Mesenchymal stem cell (in vitro differentiated cells and primary cell): ENCODE results near the gene ZFYVE21. TPM values are rescaled to one million over a fixed set of nuclear protein-coding genes. Genes with fewer than 3 reads are reported as not detected.
"Not testable (repeated sequence)": the region's sequence is repeated elsewhere in the genome, so short reads cannot be mapped to it uniquely, and the experiment has no call there.

Experiments used
- DNase-seq: peaks from one replicate; pipeline ENCODE4 v3.0.0-alpha.2; 2013
- H2AFZ ChIP-seq: one replicate; pipeline ENCODE4 v1.6.1; 2013; ENCODE audit warnings: low read depth, mild to moderate bottlenecking, control low read depth, inconsistent platforms, low read length, moderate library complexity
- H2AK5ac ChIP-seq: 2 replicates; pipeline ENCODE4 v1.6.1; 2013; ENCODE audit warnings: low read length, moderate library complexity, mild to moderate bottlenecking, inconsistent platforms; ENCODE audit not compliant: severe bottlenecking
- H2BK120ac ChIP-seq: one replicate; pipeline ENCODE4 v1.6.1; 2013; ENCODE audit warnings: low read depth, mild to moderate bottlenecking, inconsistent platforms, low read length, moderate library complexity
- H2BK12ac ChIP-seq, 2 experiments: one replicate each; pipeline ENCODE4 v1.6.1; 2013; ENCODE audit warnings: inconsistent platforms in 2 of 2, low read length in 2 of 2, mild to moderate bottlenecking in 2 of 2, moderate library complexity in 2 of 2, control low read depth in 1 of 2
- H2BK15ac ChIP-seq: one replicate; pipeline ENCODE4 v1.6.1; 2013; ENCODE audit warnings: mild to moderate bottlenecking, low read depth, inconsistent platforms; ENCODE audit not compliant: poor library complexity, severe bottlenecking
- H2BK5ac ChIP-seq: 2 replicates; pipeline ENCODE4 v1.6.1; 2013; ENCODE audit warnings: low read depth, mild to moderate bottlenecking, low read length, control low read depth, inconsistent platforms; ENCODE audit not compliant: poor library complexity, severe bottlenecking
- H3K14ac ChIP-seq, 2 experiments: one replicate each; pipeline ENCODE4 v1.6.1; 2013; ENCODE audit warnings: inconsistent platforms in 2 of 2, low read length in 2 of 2, control low read depth in 1 of 2, mild to moderate bottlenecking in 1 of 2, moderate library complexity in 1 of 2
- H3K18ac ChIP-seq, 2 experiments: one replicate each; pipeline ENCODE4 v1.6.1; 2013; ENCODE audit warnings: inconsistent platforms in 2 of 2, low read length in 2 of 2, control low read depth in 1 of 2, low read depth in 1 of 2, mild to moderate bottlenecking in 1 of 2
- H3K23ac ChIP-seq, 2 experiments: one replicate each; pipeline ENCODE4 v1.6.1; 2013; ENCODE audit warnings: inconsistent platforms in 2 of 2, low read length in 2 of 2, mild to moderate bottlenecking in 2 of 2, moderate library complexity in 2 of 2, control low read depth in 1 of 2
- H3K27ac ChIP-seq: 2 replicates; pipeline ENCODE4 v1.5.1; 2013; ENCODE audit warnings: mild to moderate bottlenecking, moderate library complexity, low read length, control low read depth, inconsistent platforms; ENCODE audit not compliant: poor library complexity, severe bottlenecking
- H3K27me3 ChIP-seq, 2 experiments: 2 replicates each; pipeline versions ENCODE4 v1.6.1 to v1.7.0; 2013; ENCODE audit warnings: low read length in 2 of 2, mild to moderate bottlenecking in 2 of 2, moderate library complexity in 2 of 2, control low read depth in 1 of 2, inconsistent platforms in 1 of 2; ENCODE audit not compliant: control insufficient read depth in 1 of 2, insufficient read depth in 1 of 2
- H3K36me3 ChIP-seq, 2 experiments: 2 replicates each; pipeline versions ENCODE4 v1.6.1 to v1.7.0; 2013; ENCODE audit warnings: low read length in 2 of 2, control low read depth in 1 of 2, inconsistent platforms in 1 of 2, low read depth in 1 of 2, mild to moderate bottlenecking in 1 of 2; ENCODE audit not compliant: insufficient read depth in 2 of 2, control insufficient read depth in 1 of 2
- H3K4ac ChIP-seq, 2 experiments: one replicate each; pipeline ENCODE4 v1.6.1; 2013; ENCODE audit warnings: inconsistent platforms in 2 of 2, low read length in 2 of 2, mild to moderate bottlenecking in 2 of 2, moderate library complexity in 2 of 2, control low read depth in 1 of 2, low read depth in 1 of 2
- H3K4me1 ChIP-seq: 2 replicates; pipeline ENCODE4 v1.6.1; 2013; ENCODE audit warnings: low read depth, low read length, control low read depth; ENCODE audit not compliant: control insufficient read depth, insufficient read depth
- H3K4me2 ChIP-seq: 2 replicates; pipeline ENCODE4 v1.6.1; 2013; ENCODE audit warnings: low read length, mild to moderate bottlenecking, inconsistent platforms; ENCODE audit not compliant: poor library complexity, severe bottlenecking
- H3K4me3 ChIP-seq, 2 experiments: 2 replicates each; pipeline versions ENCODE4 v1.5.1 to v1.7.0; 2013; ENCODE audit warnings: low read length in 2 of 2, mild to moderate bottlenecking in 2 of 2, control low read depth in 1 of 2, low read depth in 1 of 2; ENCODE audit not compliant: insufficient read depth in 1 of 2
- H3K79me1 ChIP-seq: replicated peaks from 2 replicates; pipeline ENCODE4 v1.6.1; 2013; ENCODE audit warnings: mild to moderate bottlenecking, control low read depth, low read length, inconsistent platforms; ENCODE audit not compliant: poor library complexity, severe bottlenecking
- H3K9ac ChIP-seq: 2 replicates; pipeline ENCODE4 v1.7.0; 2013; ENCODE audit warnings: mild to moderate bottlenecking, low read length, moderate library complexity
- H3K9me3 ChIP-seq: 2 replicates; pipeline ENCODE4 v1.7.0; 2013; ENCODE audit warnings: mild to moderate bottlenecking, low read length; ENCODE audit not compliant: control insufficient read depth
- H4K8ac ChIP-seq: one replicate; pipeline ENCODE4 v1.6.1; 2013; ENCODE audit warnings: inconsistent platforms, mild to moderate bottlenecking, low read length, moderate library complexity
- H4K91ac ChIP-seq: one replicate; pipeline ENCODE4 v1.6.1; 2013; ENCODE audit warnings: mild to moderate bottlenecking, low read length, inconsistent platforms
- WGBS: methylation state at CpG from one replicate; pipeline ENCODE4 v1.1.7; 2013; ENCODE audit warnings: mixed read lengths; 5-methylcytosine and 5-hydroxymethylcytosine counted together
- small RNA-seq: library from polyadenylated mRNA; stranded (forward); fragments of <200 nt; extraction: miRNeasy Mini kit (QIAGEN cat#:217004); gene quantifications from one replicate; pipeline ENCODE3, GENCODE V24; 2013; ENCODE audit warnings: low read depth

ZFYVE21 gene

DNA sequence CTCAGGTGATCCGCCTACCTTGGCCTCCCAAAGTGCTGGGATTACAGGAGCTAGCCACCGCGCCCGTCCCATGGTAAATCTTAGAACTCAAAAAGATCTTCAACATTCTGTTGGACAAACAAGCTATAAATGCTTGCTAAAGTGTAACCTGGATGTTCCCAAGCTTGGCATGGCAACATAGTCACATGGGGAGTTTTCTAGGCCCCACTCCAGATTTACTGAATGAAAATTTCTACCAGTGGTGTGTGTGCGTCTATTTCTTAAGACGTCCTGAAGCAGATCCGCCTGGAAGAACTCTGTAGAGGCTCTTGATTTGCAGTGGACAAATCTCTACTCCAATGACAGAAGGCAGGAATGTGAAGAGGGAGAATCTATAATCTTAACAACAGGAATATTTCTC lies 59.9 kb downstream of the ZFYVE21 start:
- Histone ChIP-seq H2AFZ (no peak overlapping the region), H3K4me2 (no peak overlapping the region), H3K36me3 (peaks cover 0 to 4% of the 10 kb centered on the region in 2 experiments), H3K18ac (no peak overlapping the region), H3K9me3 (no peaks in the 10 kb centered on the region), H2AK5ac (no peak overlapping the region), H3K4me3 (no peak overlapping the region), H2BK120ac (no peak overlapping the region), H3K27ac (no peak overlapping the region), H4K8ac (no peak overlapping the region), H3K4ac (no peak overlapping the region), H2BK5ac (no peak overlapping the region), H3K23ac (no peak overlapping the region), H3K9ac (no peak overlapping the region), H3K79me1 (no peaks in the 10 kb centered on the region), H2BK12ac (no peak overlapping the region), H4K91ac (no peak overlapping the region), H2BK15ac (no peak overlapping the region), H3K14ac (no peak overlapping the region), H3K27me3 (no peaks in the 10 kb centered on the region), H3K4me1 (no peaks in the 10 kb centered on the region)
- 96% methylated on average over 6 of the region's 7 CpGs for WGBS
- DNase-seq: no peak

DNA sequence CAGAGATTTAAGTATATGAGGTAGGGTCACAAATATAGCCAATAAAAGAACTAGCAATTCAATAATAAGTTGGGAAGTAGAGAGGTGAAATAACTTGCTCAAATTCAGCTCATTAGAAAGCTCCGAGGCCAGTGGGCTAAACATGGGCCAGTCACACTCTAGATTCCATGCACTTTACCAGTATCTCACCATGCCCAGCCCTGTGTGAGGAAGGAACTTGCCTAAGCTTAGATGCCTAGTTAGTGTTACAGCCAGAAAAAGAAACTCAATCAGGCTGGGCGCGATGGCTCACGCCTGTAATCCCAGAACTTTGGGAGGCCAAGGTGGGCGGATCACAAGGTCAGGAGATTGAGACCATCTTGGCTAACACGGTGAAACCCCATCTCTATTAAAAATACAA lies 60.7 kb downstream of the ZFYVE21 start:
- 94% methylated on average over 5 of the region's 6 CpGs for WGBS
- H3K9ac ChIP-seq, H2AK5ac ChIP-seq, H3K36me3 ChIP-seq, H3K27me3 ChIP-seq, H3K9me3 ChIP-seq, H3K4me3 ChIP-seq, H2AFZ ChIP-seq, H3K27ac ChIP-seq, H3K18ac ChIP-seq, H3K4me1 ChIP-seq, H2BK5ac ChIP-seq, H3K14ac ChIP-seq, H4K8ac ChIP-seq, DNase-seq, H4K91ac ChIP-seq, H2BK12ac ChIP-seq, H3K4ac ChIP-seq, H3K79me1 ChIP-seq, H3K23ac ChIP-seq, H2BK15ac ChIP-seq, H2BK120ac ChIP-seq, H3K4me2 ChIP-seq: not testable (repeated sequence)

DNA sequence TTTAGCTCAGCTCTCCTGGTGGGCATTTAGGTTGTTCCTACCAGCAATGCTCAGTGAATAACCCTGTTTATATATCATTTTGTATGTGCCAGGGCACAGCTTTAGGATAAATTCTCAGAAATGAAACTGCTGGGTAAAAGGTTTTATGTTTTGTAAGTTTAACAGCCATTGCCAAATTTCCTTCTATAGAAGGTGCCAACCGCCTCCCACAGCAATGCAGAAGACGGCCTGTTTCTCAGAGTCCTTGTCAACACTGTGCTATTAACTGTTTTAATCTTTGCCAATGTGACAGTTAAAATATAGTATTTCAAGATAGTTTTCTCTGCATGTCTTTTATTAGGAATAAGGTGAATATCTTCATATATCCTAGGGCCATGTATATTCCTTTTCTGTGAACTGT lies 66.8 kb downstream of the ZFYVE21 start:
- Histone ChIP-seq H3K36me3 (peaks cover 0 to under 1% of the 10 kb centered on the region in 2 experiments), H3K9ac (no peak overlapping the region), H3K79me1 (no peaks in the 10 kb centered on the region), H2BK120ac (no peak overlapping the region), H3K18ac (no peak overlapping the region), H3K4me1 (no peaks in the 10 kb centered on the region), H2BK12ac (no peak overlapping the region), H3K23ac (no peak overlapping the region), H2AK5ac (no peak overlapping the region), H4K91ac (no peak overlapping the region), H3K4me2 (no peak overlapping the region), H2BK5ac (no peak overlapping the region), H3K9me3 (no peaks in the 10 kb centered on the region), H3K27ac (no peak overlapping the region), H2AFZ (no peak overlapping the region), H2BK15ac (no peak overlapping the region), H3K4me3 (no peak overlapping the region), H3K4ac (no peak overlapping the region), H3K27me3 (no peaks in the 10 kb centered on the region), H3K14ac (no peak overlapping the region), H4K8ac (no peak overlapping the region)
- no peak for DNase-seq
- no CpG with 5 or more reads among the region's 2 CpGs for WGBS

Small RNA genes within 50 kb of the gene (small RNA-seq; reads per million reads assigned to genes)
- not detected for gene RF00019
